Sigmoid colon (tissue), 7 donors: Measurements from ENCODE around the gene ZBTB40. TPM values are rescaled to one million over a fixed set of nuclear protein-coding genes. Genes with fewer than 3 reads are reported as not detected.

ENCODE experiments used
- DNase-seq: peaks from one replicate; pipeline ENCODE4 v3.0.0-alpha.2; 2019
- H3K27ac ChIP-seq, 4 donors: fragments of 200-600 bp; sonication (generic); one replicate each; pipeline ENCODE4 v1.5.1; 2016 to 2019; ENCODE audit warnings: mild to moderate bottlenecking in 1 of 4
- H3K27me3 ChIP-seq, 3 donors: fragments of 200-600 bp; sonication (generic); one replicate each; pipeline ENCODE4 v1.5.1; 2019; ENCODE audit warnings: mild to moderate bottlenecking in 1 of 3
- H3K36me3 ChIP-seq, 4 donors: fragments of 200-600 bp; sonication (generic); one replicate each; pipeline ENCODE4 v1.5.1; 2016 to 2019
- H3K4me1 ChIP-seq, 4 donors: fragments of 200-600 bp; sonication (generic); one replicate each; pipeline ENCODE4 v1.5.1; 2017 to 2019
- H3K4me3 ChIP-seq, 4 donors: fragments of 200-600 bp; sonication (generic); one replicate each; pipeline ENCODE4 v1.5.1; 2017 to 2019; ENCODE audit warnings: mild to moderate bottlenecking in 2 of 4, moderate library complexity in 1 of 4
- H3K9me3 ChIP-seq, 4 donors: fragments of 200-600 bp in 3 of 4; sonication (generic) in 3 of 4; one replicate each; pipeline versions ENCODE4 v1.5.1 to v1.6.1; 2013 to 2019
- EP300 ChIP-seq, 4 donors: sonication (generic); formaldehyde crosslinking; IDR thresholded peaks; one replicate each; pipeline ENCODE4 v1.6.1; 2017; ENCODE audit warnings: antibody characterized with exemption in 4 of 4
- POLR2A ChIP-seq, 2 donors: fragments of 450-650 bp; IDR thresholded peaks; one replicate each; pipeline ENCODE4 v1.6.1; 2016; ENCODE audit warnings: antibody characterized with exemption in 2 of 2, mild to moderate bottlenecking in 2 of 2, moderate library complexity in 2 of 2
- POLR2AphosphoS5 ChIP-seq, 4 donors: sonication (generic); formaldehyde crosslinking; IDR thresholded peaks; one replicate each; pipeline ENCODE4 v1.6.1; 2017; ENCODE audit warnings: antibody characterized with exemption in 4 of 4
- WGBS, 2 donors: extraction: QIAGEN DNeasy Blood & Tissue Kit; methylation state at CpG; one replicate each; pipeline ENCODE4 v1.1.7; 2013; 5-methylcytosine and 5-hydroxymethylcytosine counted together
- intact Hi-C: fragments of 100-400 bp; cut with DNase I; formaldehyde crosslinking; loops from one replicate; pipeline ENCODE4 v1.15.1; 2023
- polyA plus RNA-seq, 3 donors: library from polyadenylated mRNA; stranded (reverse); fragments of 200-250 nt; gene quantifications; one replicate each; pipeline ENCODE4 v1.2.3, GENCODE V29; 2013
- total RNA-seq, 4 donors: library from RNA; depleted of rRNA; stranded (reverse); fragments of >200 nt; gene quantifications; one replicate each; pipeline ENCODE4 v1.1.0, GENCODE V29; 2016
- TF ChIP-seq, protein P1 (sequence below), 4 experiments: fragments of 450-650 bp in 3 of 4; fragments of 200-600 bp in 1 of 4; IDR thresholded peaks; one replicate each; pipeline ENCODE4 v1.5.1; 2016 to 2019; ENCODE audit warnings: antibody characterized with exemption in 4 of 4, mild to moderate bottlenecking in 3 of 4, moderate library complexity in 2 of 4
- donor health status: healthy with polysubstance abuse.
- donor health status: Bipolar disorder and iron deficiency.
- donor health status: healthy.

ZBTB40 gene
- total and polyA plus RNA-seq, 7 donors: 1.8 to 22.2 (median 14.3) TPM

DNA sequence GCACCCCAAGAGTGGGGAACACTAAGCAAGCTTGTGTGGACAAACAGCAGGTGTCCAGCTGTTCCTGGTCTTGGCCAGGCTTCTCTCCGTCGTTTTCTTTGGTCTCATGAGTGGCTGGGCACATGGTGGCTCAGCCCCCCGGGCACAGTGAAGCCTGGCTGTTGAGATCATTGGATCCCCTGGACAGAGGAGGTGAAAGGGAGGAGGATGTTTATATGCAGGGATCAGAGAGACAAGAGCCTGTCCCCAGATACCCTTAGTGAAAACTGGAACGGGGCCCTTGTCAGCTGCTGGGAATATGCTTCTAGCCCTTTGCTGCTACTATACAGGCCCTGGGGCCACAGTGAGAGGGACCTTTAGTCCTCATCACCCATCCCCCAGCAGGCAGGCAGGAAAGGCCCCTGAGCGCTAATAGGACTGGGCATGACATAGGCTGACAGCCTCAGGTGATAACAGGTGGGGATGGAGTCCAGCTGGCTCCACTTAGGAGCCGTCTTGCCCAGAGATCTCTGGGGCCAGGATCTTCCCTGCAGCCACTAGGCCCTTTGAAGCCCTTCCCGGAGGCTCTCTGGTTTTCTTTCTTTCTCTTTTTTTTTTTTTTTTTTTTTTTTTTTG is 128.0 kb downstream of the ZBTB40 start:
- Histone ChIP-seq H3K4me3 (no peak overlapping the region), H3K27ac (no peak overlapping the region), H3K36me3 (no peaks in the 10 kb centered on the region), H3K9me3 (no peaks in the 10 kb centered on the region), H3K27me3 (no peaks in the 10 kb centered on the region), H3K4me1 (no peaks in the 10 kb centered on the region)
- WGBS, 2 donors: 65 to 66% methylated on average over 7 of the region's 7 CpGs
- no peak for TF ChIP-seq POLR2A (IDR thresholded peaks at IDR 0.05)
- TF ChIP-seq, protein P1, sequence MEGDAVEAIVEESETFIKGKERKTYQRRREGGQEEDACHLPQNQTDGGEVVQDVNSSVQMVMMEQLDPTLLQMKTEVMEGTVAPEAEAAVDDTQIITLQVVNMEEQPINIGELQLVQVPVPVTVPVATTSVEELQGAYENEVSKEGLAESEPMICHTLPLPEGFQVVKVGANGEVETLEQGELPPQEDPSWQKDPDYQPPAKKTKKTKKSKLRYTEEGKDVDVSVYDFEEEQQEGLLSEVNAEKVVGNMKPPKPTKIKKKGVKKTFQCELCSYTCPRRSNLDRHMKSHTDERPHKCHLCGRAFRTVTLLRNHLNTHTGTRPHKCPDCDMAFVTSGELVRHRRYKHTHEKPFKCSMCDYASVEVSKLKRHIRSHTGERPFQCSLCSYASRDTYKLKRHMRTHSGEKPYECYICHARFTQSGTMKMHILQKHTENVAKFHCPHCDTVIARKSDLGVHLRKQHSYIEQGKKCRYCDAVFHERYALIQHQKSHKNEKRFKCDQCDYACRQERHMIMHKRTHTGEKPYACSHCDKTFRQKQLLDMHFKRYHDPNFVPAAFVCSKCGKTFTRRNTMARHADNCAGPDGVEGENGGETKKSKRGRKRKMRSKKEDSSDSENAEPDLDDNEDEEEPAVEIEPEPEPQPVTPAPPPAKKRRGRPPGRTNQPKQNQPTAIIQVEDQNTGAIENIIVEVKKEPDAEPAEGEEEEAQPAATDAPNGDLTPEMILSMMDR (IDR thresholded peaks at IDR 0.05): no peak
- no peak for TF ChIP-seq EP300 (IDR thresholded peaks at IDR 0.05)
- no peak for TF ChIP-seq POLR2AphosphoS5 (IDR thresholded peaks at IDR 0.05)
- intact Hi-C loops: no loop called here
- DNase-seq: no peak

Other genes starting within 250 kb of the ZBTB40 start
- not detected for gene EPHA8, start 111.6 kb downstream of the ZBTB40 start, total RNA-seq
- not detected for gene EPHA8, start 111.6 kb downstream of the ZBTB40 start, polyA plus RNA-seq
- 100 to 1,000 TPM in 3 of 4 donors, 10 to 100 TPM in 1; 80.3 to 291 (median 232) TPM for gene C1QA, start 184.8 kb downstream of the ZBTB40 start, total RNA-seq
- gene C1QA, start 184.8 kb downstream of the ZBTB40 start, polyA plus RNA-seq: 100 to 1,000 TPM; 145 to 523 (median 201) TPM
- gene C1QC, start 191.8 kb downstream of the ZBTB40 start, total RNA-seq: 100 to 1,000 TPM in 3 of 4 donors, 10 to 100 TPM in 1; 47.9 to 289 (median 204) TPM
- gene C1QC, start 191.8 kb downstream of the ZBTB40 start, polyA plus RNA-seq: 100 to 1,000 TPM in 2 of 3 donors, 10 to 100 TPM in 1; 94.3 to 579 (median 171) TPM
- 100 to 1,000 TPM in 3 of 4 donors, 10 to 100 TPM in 1; 82.0 to 484 (median 422) TPM for gene C1QB, start 201.4 kb downstream of the ZBTB40 start, total RNA-seq
- gene C1QB, start 201.4 kb downstream of the ZBTB40 start, polyA plus RNA-seq: 100 to 1,000 TPM; 145 to 843 (median 225) TPM